ENCODE results near the gene ZNF276. TPM values are rescaled to one million over a fixed set of nuclear protein-coding genes. Genes with fewer than 3 reads are reported as not detected.

Gene ZNF276
- total RNA-seq, 1 donor from 2014 or later = 21.6 TPM

DNA sequence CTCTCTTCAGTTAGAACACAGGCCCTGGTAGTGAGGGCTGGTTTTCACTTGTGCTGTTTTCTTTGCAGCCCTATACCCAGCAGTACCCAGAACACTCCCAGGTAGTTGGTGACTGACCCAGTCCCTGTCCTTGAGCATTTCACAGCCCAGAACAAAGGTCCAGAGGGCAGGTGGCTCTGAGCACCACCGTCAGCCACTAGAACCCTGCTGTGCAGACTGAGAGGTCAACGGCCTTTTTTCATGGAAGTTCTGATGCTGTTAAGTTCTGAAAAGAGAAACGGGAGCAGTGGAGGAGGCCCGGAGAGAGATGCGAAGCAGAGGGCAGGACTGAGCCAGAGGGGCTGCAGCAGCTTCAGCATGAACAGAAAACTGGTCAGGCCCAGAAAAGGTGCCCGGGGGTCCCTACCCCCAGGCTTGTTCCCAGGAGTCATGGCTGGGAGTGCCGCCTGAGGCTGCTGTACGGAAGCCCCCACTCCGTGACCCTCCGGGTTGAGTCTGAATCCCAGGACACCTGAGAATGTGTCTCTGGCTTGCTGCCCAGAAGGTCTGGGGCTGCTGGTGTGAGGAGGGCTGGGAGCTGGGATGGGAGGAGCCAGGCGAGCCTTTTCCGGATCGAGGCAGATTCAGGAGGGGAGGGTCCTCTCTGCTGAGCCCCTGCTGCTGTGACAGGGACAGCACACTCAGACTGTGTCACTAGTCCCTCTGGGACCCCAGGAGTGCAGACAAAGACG lies 8.7 kb downstream of the ZNF276 start:
- no peak for DNase-seq (ENCODE audit: low read depth)
- no peak overlapping the region for H3K4me3 ChIP-seq (ENCODE audit: low read depth, low read length)
- TF ChIP-seq, protein P1, sequence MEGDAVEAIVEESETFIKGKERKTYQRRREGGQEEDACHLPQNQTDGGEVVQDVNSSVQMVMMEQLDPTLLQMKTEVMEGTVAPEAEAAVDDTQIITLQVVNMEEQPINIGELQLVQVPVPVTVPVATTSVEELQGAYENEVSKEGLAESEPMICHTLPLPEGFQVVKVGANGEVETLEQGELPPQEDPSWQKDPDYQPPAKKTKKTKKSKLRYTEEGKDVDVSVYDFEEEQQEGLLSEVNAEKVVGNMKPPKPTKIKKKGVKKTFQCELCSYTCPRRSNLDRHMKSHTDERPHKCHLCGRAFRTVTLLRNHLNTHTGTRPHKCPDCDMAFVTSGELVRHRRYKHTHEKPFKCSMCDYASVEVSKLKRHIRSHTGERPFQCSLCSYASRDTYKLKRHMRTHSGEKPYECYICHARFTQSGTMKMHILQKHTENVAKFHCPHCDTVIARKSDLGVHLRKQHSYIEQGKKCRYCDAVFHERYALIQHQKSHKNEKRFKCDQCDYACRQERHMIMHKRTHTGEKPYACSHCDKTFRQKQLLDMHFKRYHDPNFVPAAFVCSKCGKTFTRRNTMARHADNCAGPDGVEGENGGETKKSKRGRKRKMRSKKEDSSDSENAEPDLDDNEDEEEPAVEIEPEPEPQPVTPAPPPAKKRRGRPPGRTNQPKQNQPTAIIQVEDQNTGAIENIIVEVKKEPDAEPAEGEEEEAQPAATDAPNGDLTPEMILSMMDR (conservative IDR thresholded peaks at IDR 0.05; ENCODE audit: low read depth, low read length) = no peak

DNA sequence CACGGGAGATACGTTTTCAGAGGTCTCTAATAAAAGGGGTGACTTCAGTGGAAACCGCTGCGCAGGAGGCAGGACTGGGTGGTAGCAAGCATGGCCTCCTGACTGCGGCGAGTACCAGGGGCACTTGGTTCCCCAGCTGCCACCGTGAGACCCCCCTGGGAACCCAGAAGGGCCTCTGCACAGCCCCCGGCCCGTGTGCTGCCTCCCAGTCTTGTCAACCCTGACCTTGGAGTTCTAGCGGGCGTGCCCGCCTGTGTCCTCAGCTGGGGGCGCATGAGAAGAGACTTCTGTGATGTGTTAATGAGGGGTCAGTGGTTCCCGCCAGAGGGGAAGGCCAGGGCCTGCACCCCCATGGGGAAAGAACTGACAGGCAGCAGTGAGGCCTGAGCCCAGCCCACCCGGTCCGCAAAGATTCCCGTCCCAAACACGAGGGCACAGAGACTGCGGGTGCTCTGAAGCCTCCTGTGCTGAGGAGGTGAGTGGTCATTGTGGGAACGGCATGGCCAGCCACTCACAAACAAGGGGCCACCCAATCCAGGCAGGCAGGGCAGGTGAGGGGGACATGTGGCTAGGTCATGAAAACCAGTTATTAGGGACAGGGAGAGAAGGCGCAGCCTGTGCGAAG lies 9.4 kb downstream of the ZNF276 start:
- TF ChIP-seq, protein P1 (conservative IDR thresholded peaks at IDR 0.05; ENCODE audit: low read depth, low read length) = no peak
- H3K4me3 ChIP-seq (ENCODE audit: low read depth, low read length) = no peak overlapping the region
- DNase-seq (ENCODE audit: low read depth) = no peak

DNA sequence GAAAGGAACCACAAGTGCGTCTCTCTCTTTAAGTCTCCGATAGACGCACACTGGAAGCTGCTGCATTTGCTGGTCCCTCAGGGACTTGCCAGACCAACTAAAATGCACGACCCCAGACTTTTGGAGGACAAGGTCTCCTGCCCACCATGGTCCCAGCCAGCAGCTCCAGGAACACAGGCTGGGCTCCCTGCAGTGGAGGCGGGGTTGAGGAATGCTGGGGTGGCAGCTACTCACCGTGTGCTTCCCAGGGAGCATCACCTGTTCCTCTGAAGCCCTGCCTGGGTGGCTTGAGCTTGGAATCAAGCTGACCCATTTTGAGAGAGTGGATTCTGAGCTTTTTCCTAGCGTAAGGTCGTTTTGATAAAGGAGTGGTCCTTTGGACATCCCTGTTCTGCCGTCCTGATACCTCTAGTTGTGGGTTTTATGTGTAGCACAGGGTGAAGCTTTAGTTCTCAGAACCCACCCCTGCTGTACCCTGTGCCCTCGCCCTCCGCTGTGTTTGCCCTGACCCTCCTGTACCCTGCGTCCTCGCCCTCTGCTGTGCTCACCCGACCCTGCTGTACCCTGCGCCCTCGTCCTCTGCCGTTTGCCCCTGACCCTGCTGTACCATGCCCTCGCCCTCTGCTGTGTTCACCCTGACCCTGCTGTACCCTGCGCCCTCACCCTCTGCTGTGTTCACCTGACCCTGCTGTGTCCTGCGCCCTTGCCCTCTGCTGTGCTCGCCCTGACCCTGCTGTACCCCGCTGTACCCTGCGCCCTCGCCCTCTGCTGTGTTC lies 11.0 kb downstream of the ZNF276 start:
- no peak overlapping the region for H3K4me3 ChIP-seq (ENCODE audit: low read depth, low read length)
- TF ChIP-seq, protein P1 (conservative IDR thresholded peaks at IDR 0.05; ENCODE audit: low read depth, low read length) = no peak
- no peak for DNase-seq (ENCODE audit: low read depth)

DNA sequence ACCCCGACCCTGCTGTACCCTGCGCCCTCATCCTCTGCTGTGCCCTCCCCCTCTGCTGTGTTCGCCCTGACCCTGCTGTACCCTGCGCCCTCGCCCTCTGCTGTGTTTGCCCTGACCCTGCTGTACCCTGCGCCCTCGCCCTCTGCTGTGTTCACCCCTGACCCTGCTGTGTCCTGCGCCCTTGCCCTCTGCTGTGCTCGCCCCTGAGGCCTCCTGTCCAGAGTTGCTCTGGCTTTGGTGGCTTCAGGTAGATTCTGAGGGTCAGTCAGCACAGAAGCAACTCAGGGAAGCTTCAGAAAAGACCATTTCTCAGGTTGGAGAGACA lies 11.5 kb downstream of the ZNF276 start:
- TF ChIP-seq, protein P1 (conservative IDR thresholded peaks at IDR 0.05; ENCODE audit: low read depth, low read length) = no peak
- no peak overlapping the region for H3K4me3 ChIP-seq (ENCODE audit: low read depth, low read length)
- no peak for DNase-seq (ENCODE audit: low read depth)

DNA sequence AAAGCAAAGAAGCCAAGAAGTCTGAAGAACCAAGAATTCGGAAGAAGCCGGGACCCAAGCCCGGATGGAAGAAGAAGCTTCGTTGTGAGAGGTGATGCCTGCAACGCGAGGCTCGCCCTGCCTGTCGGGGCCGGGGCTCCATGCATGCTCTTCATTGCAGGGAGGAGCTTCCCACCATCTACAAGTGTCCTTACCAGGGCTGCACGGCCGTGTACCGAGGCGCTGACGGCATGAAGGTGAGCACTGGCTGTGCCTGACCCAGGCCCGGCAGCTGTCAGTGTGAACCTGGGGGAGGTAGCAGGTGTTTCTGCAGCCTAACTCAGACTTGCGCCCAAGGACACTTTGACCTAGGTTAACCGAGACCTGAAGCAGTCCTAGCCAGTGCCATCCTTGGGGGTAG lies 12.0 kb downstream of the ZNF276 start:
- H3K4me3 ChIP-seq (ENCODE audit: low read depth, low read length) = no peak overlapping the region
- DNase-seq (ENCODE audit: low read depth) = no peak
- TF ChIP-seq, protein P1 (conservative IDR thresholded peaks at IDR 0.05; ENCODE audit: low read depth, low read length) = no peak

DNA sequence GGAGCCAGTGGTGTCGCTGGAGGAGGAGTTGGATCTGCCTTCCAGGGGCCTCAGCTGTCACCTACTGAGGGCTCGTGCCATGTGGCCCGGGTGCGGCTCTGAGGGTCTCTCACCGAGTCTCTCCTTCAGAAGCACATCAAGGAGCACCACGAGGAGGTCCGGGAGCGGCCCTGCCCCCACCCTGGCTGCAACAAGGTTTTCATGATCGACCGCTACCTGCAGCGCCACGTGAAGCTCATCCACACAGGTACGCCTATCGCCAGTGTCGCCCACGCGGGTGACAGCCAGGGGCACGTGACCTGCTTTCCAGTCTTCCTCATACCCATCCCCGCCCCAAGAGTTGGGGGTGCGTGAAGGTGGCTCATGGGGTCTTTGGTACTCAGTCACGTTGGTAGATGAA lies 12.5 kb downstream of the ZNF276 start:
- DNase-seq (ENCODE audit: low read depth) = no peak
- H3K4me3 ChIP-seq (ENCODE audit: low read depth, low read length) = no peak overlapping the region
- TF ChIP-seq, protein P1 (conservative IDR thresholded peaks at IDR 0.05; ENCODE audit: low read depth, low read length) = no peak
